MM.1S (cell line): ENCODE data around the gene DMPK.

Experiments used
- DNase-seq: peaks from one replicate; pipeline ENCODE4 v3.0.0-alpha.2; 2015
- H2AFZ ChIP-seq: fragments of 300-600 bp; sonication (generic); 2 replicates; pipeline ENCODE4 v1.6.0; 2016; ENCODE audit warnings: antibody characterized with exemption, low read length
- H3F3A ChIP-seq: fragments of 300-600 bp; sonication (generic); 2 replicates; pipeline ENCODE4 v1.6.1; 2016; ENCODE audit warnings: mild to moderate bottlenecking, antibody characterized with exemption, low read length, moderate library complexity, mixed read lengths; ENCODE audit not compliant: insufficient read depth
- H3K27ac ChIP-seq: fragments of 300-600 bp; sonication (generic); 2 replicates; pipeline ENCODE4 v1.5.1; 2016; ENCODE audit warnings: mild to moderate bottlenecking, low read length
- H3K27me3 ChIP-seq: fragments of 300-600 bp; sonication (generic); replicated peaks from 2 replicates; pipeline ENCODE4 v1.6.0; 2016; ENCODE audit warnings: low read length; ENCODE audit not compliant: insufficient read depth
- H3K36me3 ChIP-seq: fragments of 300-600 bp; sonication (generic); replicated peaks from 2 replicates; pipeline ENCODE4 v1.6.1; 2016; ENCODE audit warnings: mild to moderate bottlenecking, low read length, mixed read lengths; ENCODE audit not compliant: insufficient read depth
- H3K4me1 ChIP-seq: fragments of 300-600 bp; sonication (generic); 2 replicates; pipeline ENCODE4 v1.6.1; 2016; ENCODE audit warnings: low read length, mixed read lengths
- H3K4me2 ChIP-seq: fragments of 300-600 bp; sonication (generic); 2 replicates; pipeline ENCODE4 v1.6.0; 2016; ENCODE audit warnings: low read depth, low read length
- H3K4me3 ChIP-seq: fragments of 300-600 bp; sonication (generic); 2 replicates; pipeline ENCODE4 v1.5.1; 2016; ENCODE audit warnings: low read length, mixed read lengths
- H3K79me2 ChIP-seq: fragments of 300-600 bp; sonication (generic); 2 replicates; pipeline ENCODE4 v1.6.1; 2016; ENCODE audit warnings: mixed run types, low read length, mixed read lengths
- H3K9ac ChIP-seq: fragments of 300-600 bp; sonication (generic); 2 replicates; pipeline ENCODE4 v1.6.1; 2016; ENCODE audit warnings: low read length, mixed read lengths
- H3K9me2 ChIP-seq: fragments of 300-600 bp; sonication (generic); replicated peaks from 2 replicates; pipeline ENCODE4 v1.6.1; 2016; ENCODE audit warnings: mild to moderate bottlenecking, low read length, mixed read lengths; ENCODE audit not compliant: insufficient read depth
- H3K9me3 ChIP-seq: fragments of 300-600 bp; sonication (generic); replicated peaks from 2 replicates; pipeline ENCODE4 v1.6.1; 2016; ENCODE audit warnings: mild to moderate bottlenecking, low read length, mixed read lengths; ENCODE audit not compliant: insufficient read depth
- H4K20me1 ChIP-seq: fragments of 300-600 bp; sonication (generic); 2 replicates; pipeline ENCODE4 v1.6.1; 2016; ENCODE audit warnings: mild to moderate bottlenecking, low read length, moderate library complexity, mixed read lengths; ENCODE audit not compliant: insufficient read depth
- EZH2 ChIP-seq: fragments of 300-600 bp; sonication (generic); optimal IDR thresholded peaks from 2 replicates; pipeline ENCODE3; 2017; ENCODE audit warnings: low read depth, mild to moderate bottlenecking, antibody characterized with exemption, low read length, mixed read lengths
- EZH2phosphoT487 ChIP-seq: fragments of 300-600 bp; sonication (generic); IDR thresholded peaks from 2 replicates; pipeline ENCODE4 v1.6.1; 2018; ENCODE audit warnings: antibody characterized with exemption, low read length
- TF ChIP-seq, protein P1 (sequence below): fragments of 300-600 bp; sonication (generic); IDR thresholded peaks from 2 replicates; pipeline ENCODE4 v1.5.1; 2016; ENCODE audit warnings: antibody characterized with exemption, low read length, mixed read lengths

DMPK gene

GRCh38 chr19:45815481-45816216 lies 33.4 kb upstream of the DMPK start:
- Histone ChIP-seq H3K4me2 (no peak overlapping the region), H3K27ac (no peak overlapping the region), H4K20me1 (no peaks in the 10 kb centered on the region)

DNA sequence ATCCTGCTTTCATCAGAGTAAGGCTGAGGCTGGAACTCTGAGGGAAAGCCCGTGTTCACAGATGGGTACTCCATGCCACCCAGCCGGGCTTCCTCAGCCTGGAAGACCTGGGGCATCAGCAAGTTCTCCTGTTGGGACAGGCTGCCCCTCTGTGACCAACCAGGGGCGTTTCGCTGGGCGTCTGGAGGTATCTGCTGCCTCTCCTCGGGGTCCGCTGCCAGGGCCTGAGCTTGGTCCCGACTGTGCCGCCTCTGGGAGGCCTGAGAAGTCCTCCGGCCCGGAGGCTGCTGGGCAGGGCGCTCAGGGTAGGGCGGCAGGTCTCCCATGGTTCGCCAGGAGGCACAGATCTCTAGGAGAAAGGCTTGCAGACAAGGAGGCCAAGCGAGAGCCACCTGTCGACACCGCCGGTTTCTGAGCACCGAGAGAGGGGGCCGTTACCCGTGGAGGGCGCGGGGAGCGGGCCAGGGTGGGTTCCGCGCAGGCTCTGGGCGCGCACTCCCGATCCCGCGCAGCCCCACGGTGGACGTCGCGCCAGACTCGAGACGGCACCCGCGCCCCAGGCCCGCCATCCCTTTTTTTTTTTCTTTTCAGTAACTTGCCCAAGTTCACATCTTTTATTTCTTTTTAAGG lies 32.7 kb upstream of the DMPK start, which contains the start of gene RSPH6A:
RSPH6A (minus strand) TSS at position 458 of the 630 bp plus-strand sequence; CDS start at position 326, 132 bp downstream.
- Histone ChIP-seq H2AFZ (no peak within 1 kb of the TSS), H3K4me1 (peaks cover 10% of the 10 kb centered on the region), H3K79me2 (no peaks in the 10 kb centered on the region), H3K36me3 (no peaks in the 10 kb centered on the region), H3F3A (peaks cover 9% of the 10 kb centered on the region; the same call in 1 of the 2 replicates), H3K9ac (no peak within 1 kb of the TSS), H3K4me3 (no peak within 1 kb of the TSS), H4K20me1 (no peaks in the 10 kb centered on the region), H3K4me2 (no peak within 1 kb of the TSS), H3K27ac (no peak within 1 kb of the TSS), H3K9me3 (no peaks in the 10 kb centered on the region), H3K9me2 (no peaks in the 10 kb centered on the region), H3K27me3 (no peaks in the 10 kb centered on the region)
- TF ChIP-seq, protein P1, sequence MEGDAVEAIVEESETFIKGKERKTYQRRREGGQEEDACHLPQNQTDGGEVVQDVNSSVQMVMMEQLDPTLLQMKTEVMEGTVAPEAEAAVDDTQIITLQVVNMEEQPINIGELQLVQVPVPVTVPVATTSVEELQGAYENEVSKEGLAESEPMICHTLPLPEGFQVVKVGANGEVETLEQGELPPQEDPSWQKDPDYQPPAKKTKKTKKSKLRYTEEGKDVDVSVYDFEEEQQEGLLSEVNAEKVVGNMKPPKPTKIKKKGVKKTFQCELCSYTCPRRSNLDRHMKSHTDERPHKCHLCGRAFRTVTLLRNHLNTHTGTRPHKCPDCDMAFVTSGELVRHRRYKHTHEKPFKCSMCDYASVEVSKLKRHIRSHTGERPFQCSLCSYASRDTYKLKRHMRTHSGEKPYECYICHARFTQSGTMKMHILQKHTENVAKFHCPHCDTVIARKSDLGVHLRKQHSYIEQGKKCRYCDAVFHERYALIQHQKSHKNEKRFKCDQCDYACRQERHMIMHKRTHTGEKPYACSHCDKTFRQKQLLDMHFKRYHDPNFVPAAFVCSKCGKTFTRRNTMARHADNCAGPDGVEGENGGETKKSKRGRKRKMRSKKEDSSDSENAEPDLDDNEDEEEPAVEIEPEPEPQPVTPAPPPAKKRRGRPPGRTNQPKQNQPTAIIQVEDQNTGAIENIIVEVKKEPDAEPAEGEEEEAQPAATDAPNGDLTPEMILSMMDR = no peak
- no peak for TF ChIP-seq EZH2
- no peak for DNase-seq

More at GRCh38 chr19:45815481-45816216, 33.4 kb upstream of the DMPK start:
- H2AFZ ChIP-seq = no peak overlapping the region
- H3K4me1 ChIP-seq = peaks cover 5% of the 10 kb centered on the region
- H3K9ac ChIP-seq = no peak overlapping the region
- no peaks in the 10 kb centered on the region for H3K36me3 ChIP-seq
- DNase-seq = no peak
- no peaks in the 10 kb centered on the region for H3K9me3 ChIP-seq
- no peak overlapping the region for H3K4me3 ChIP-seq
- TF ChIP-seq, protein P1 = no peak
- no peak for TF ChIP-seq EZH2phosphoT487
- no peak for TF ChIP-seq EZH2
- H3F3A ChIP-seq = peaks cover 9% of the 10 kb centered on the region; the same call in 1 of the 2 replicates
- H3K9me2 ChIP-seq = no peaks in the 10 kb centered on the region
- no peaks in the 10 kb centered on the region for H3K79me2 ChIP-seq
- H3K27me3 ChIP-seq = no peaks in the 10 kb centered on the region

DNA sequence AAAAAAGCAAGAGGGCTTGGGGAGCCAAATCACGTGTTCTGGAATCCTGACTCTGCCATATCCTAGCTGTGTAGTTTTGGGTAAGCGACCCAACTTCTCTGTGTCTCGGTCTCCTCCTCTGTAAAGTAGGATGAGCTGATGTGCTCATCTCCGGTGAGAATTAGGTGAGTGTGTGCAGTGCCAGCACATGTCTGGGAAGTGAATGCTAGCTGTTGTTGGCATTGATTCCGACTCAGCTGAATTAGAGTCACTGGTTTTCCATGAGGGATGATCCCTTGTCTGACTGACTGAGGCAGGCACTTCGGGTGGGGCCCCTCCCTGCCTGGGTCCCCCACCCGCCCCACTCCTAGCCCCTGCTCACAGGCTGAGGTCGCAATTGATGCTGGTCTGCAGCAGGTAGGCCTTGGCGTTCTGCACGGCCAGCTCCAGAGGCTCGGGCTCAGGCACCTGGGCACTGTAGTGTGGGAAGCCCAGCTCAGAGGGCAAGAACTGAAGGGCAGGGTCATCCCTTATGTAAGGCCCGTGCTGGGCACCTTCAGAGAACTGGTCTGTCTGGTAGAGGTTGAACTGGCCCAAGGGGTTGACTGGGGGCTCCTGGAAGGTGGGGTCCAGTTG lies 32.0 kb upstream of the DMPK start:
- H3K27me3 ChIP-seq = no peaks in the 10 kb centered on the region
- H2AFZ ChIP-seq = no peak overlapping the region
- no peak overlapping the region for H3K27ac ChIP-seq
- no peaks in the 10 kb centered on the region for H3K79me2 ChIP-seq
- peaks cover 17% of the 10 kb centered on the region for H3K4me1 ChIP-seq
- no peak for DNase-seq
- no peaks in the 10 kb centered on the region for H3K9me2 ChIP-seq
- no peaks in the 10 kb centered on the region for H4K20me1 ChIP-seq
- no peak overlapping the region for H3K4me3 ChIP-seq
- H3K36me3 ChIP-seq = no peaks in the 10 kb centered on the region
- H3K4me2 ChIP-seq = no peak overlapping the region
- no peak for TF ChIP-seq EZH2phosphoT487
- TF ChIP-seq, protein P1 = no peak
- H3K9me3 ChIP-seq = no peaks in the 10 kb centered on the region
- H3K9ac ChIP-seq = no peak overlapping the region
- peaks cover 15% of the 10 kb centered on the region for H3F3A ChIP-seq
